B cell (primary cell): Measurements from ENCODE around the gene EIF5. TPM values are rescaled to one million over a fixed set of nuclear protein-coding genes. Genes with fewer than 3 reads are reported as not detected.

Experiments used
- ATAC-seq: fragments of 200-7000 bp; cut with Tn5 transposase; one replicate; pipeline ENCODE4 v1.10.0; 2021; ENCODE audit warnings: low read depth, mild to moderate bottlenecking, moderate number of reproducible peaks, moderate library complexity
- CTCF ChIA-PET: fragments of 350-600 bp; sonication (Branson Sonifier 250); formaldehyde crosslinking; loops from one replicate; lab custom pipeline; 2021; ENCODE audit warnings: antibody characterized with exemption, inconsistent platforms; lab: Charles Lee
- POLR2A ChIA-PET: fragments of 350-600 bp; sonication (Branson Sonifier 250); formaldehyde crosslinking; loops from one replicate; lab custom pipeline; 2021; ENCODE audit warnings: antibody characterized with exemption; lab: Charles Lee
- DNase-seq: peaks from one replicate; pipeline ENCODE4 v3.0.0; 2013
- H2AFZ ChIP-seq: 2 replicates; pipeline ENCODE4 v1.6.1; 2012; ENCODE audit warnings: mild to moderate bottlenecking, low read depth, low read length; ENCODE audit not compliant: insufficient read depth, poor library complexity, severe bottlenecking
- H3K27ac ChIP-seq, 2 donors: 1 replicate in 1 of 2; 2 replicates in 1 of 2; pipeline ENCODE4 v1.5.1; 2012 to 2013; ENCODE audit warnings: low read length in 2 of 2, mild to moderate bottlenecking in 2 of 2, moderate library complexity in 1 of 2
- H3K27me3 ChIP-seq, 4 experiments: fragments of 200-600 bp in 1 of 4; sonication (generic) in 1 of 4; replicated peaks in 1 of 4; 1 replicate in 2 of 4; 2 replicates in 2 of 4; pipeline versions ENCODE4 v1.6.1 to v1.7.0; 2013 to 2016; ENCODE audit warnings: low read length in 3 of 4, mild to moderate bottlenecking in 2 of 4, mixed read lengths in 1 of 4, moderate library complexity in 1 of 4; ENCODE audit not compliant: insufficient read depth in 4 of 4, control insufficient read depth in 3 of 4; ENCODE audit errors: control extremely low read depth in 1 of 4
- H3K36me3 ChIP-seq, 2 experiments: replicated peaks in 1 of 2; 1 replicate in 1 of 2; 2 replicates in 1 of 2; pipeline versions ENCODE4 v1.6.1 to v1.7.1; 2013; ENCODE audit warnings: low read length in 1 of 2; ENCODE audit not compliant: insufficient read depth in 2 of 2, control insufficient read depth in 1 of 2; ENCODE audit errors: control extremely low read depth in 1 of 2, extremely low read depth in 1 of 2
- H3K4me1 ChIP-seq, 2 donors: fragments of 200-600 bp in 1 of 2; sonication (generic) in 1 of 2; 1 replicate in 1 of 2; 2 replicates in 1 of 2; pipeline versions ENCODE4 v1.5.1 to v1.6.1; 2013 to 2017; ENCODE audit warnings: low read length in 2 of 2; ENCODE audit not compliant: control insufficient read depth in 2 of 2, insufficient read depth in 2 of 2
- H3K4me2 ChIP-seq: replicated peaks from 2 replicates; pipeline ENCODE3; 2012; ENCODE audit warnings: mild to moderate bottlenecking, low read depth, low read length; ENCODE audit not compliant: poor library complexity, severe bottlenecking
- H3K4me3 ChIP-seq, 5 experiments: fragments of 200-600 bp in 1 of 5; sonication (generic) in 1 of 5; 1 replicate in 3 of 5; 2 replicates in 2 of 5; pipeline versions ENCODE4 v1.5.1 to v1.7.0; 2011 to 2016; ENCODE audit warnings: low read length in 4 of 5, mild to moderate bottlenecking in 4 of 5, low read depth in 2 of 5, control low read depth in 1 of 5, moderate library complexity in 1 of 5; ENCODE audit not compliant: insufficient read depth in 1 of 5; ENCODE audit errors: control extremely low read depth in 1 of 5, extremely low read depth in 1 of 5
- H3K79me2 ChIP-seq: fragments of 200-600 bp; sonication (generic); one replicate; pipeline ENCODE4 v1.6.0; 2016; ENCODE audit warnings: low read length; ENCODE audit not compliant: control insufficient read depth, insufficient read depth
- H3K9ac ChIP-seq: fragments of 200-600 bp; sonication (generic); 2 replicates; pipeline ENCODE4 v1.6.1; 2017; ENCODE audit warnings: mild to moderate bottlenecking, low read length, moderate library complexity
- H3K9me3 ChIP-seq, 3 donors: one replicate each; pipeline versions ENCODE4 v1.6.1 to v1.7.1; 2013; ENCODE audit warnings: low read length in 2 of 3; ENCODE audit not compliant: control insufficient read depth in 2 of 3, insufficient read depth in 1 of 3; ENCODE audit errors: control extremely low read depth in 1 of 3
- H4K20me1 ChIP-seq: 2 replicates; pipeline ENCODE4 v1.6.0; 2012; ENCODE audit warnings: mild to moderate bottlenecking, low read length; ENCODE audit not compliant: insufficient read depth, control insufficient read depth, poor library complexity, severe bottlenecking
- H3K27ac Mint-ChIP-seq: one replicate; pipeline ENCODE4 v1.8.0; 2021; ENCODE audit warnings: mixed read lengths
- H3K27me3 Mint-ChIP-seq: one replicate; pipeline ENCODE4 v1.8.0; 2021; ENCODE audit warnings: mixed read lengths
- H3K4me1 Mint-ChIP-seq: one replicate; pipeline ENCODE4 v1.8.0; 2021; ENCODE audit warnings: mixed read lengths
- H3K4me3 Mint-ChIP-seq: one replicate; pipeline ENCODE4 v1.8.0; 2021; ENCODE audit warnings: mixed read lengths
- H3K9me3 Mint-ChIP-seq: one replicate; pipeline ENCODE4 v1.8.0; 2022; ENCODE audit warnings: mixed read lengths; ENCODE audit not compliant: insufficient read depth
- CTCF ChIP-seq: fragments of 200-600 bp; IDR thresholded peaks from one replicate; pipeline ENCODE4 v1.8.0; 2022; ENCODE audit warnings: antibody characterized with exemption, mild to moderate bottlenecking
- EZH2 ChIP-seq: IDR thresholded peaks from 2 replicates; pipeline ENCODE4 v1.6.1; 2012; ENCODE audit warnings: borderline replicate concordance, low read depth, mild to moderate bottlenecking, moderate library complexity, low read length; ENCODE audit not compliant: insufficient read depth, poor library complexity, severe bottlenecking
- WGBS: methylation state at CpG from one replicate; pipeline ENCODE4 v1.1.5; 2013; ENCODE audit warnings: missing lambda C conversion rate; ENCODE audit not compliant: insufficient coverage; 5-methylcytosine and 5-hydroxymethylcytosine counted together
- intact Hi-C: fragments of 100-400 bp; cut with micrococcal nuclease; formaldehyde crosslinking; loops from one replicate; pipeline ENCODE4 v1.10.0; 2022
- polyA plus RNA-seq: library from polyadenylated mRNA; depleted of rRNA; stranded (reverse); fragments of >200 nt; gene quantifications from 2 replicates; pipeline ENCODE4 v1.2.3, GENCODE V29; 2012
- total RNA-seq, 2 donors: library from RNA; stranded (reverse); fragments of 120-200 nt in 1 of 2; gene quantifications; 1 replicate in 1 of 2; 2 replicates in 1 of 2; pipeline versions ENCODE4 v1.2.3 to v1.2.4, GENCODE V29; 2013 to 2022

EIF5 gene
- total and polyA plus RNA-seq, 2 donors (not counting 1 experiment from before 2014, with no cell fraction given) = 206 to 314 TPM

GRCh38 chr14:103290494-103290893 is 43.5 kb upstream of the EIF5 start:
- intact Hi-C loops = no loop called here
- POLR2A ChIA-PET = no interaction called here
- TF ChIP-seq EZH2 (no peak), CTCF (no peak)
- no peak overlapping the region for H3K27ac Mint-ChIP-seq
- H3K4me3 Mint-ChIP-seq = no peak overlapping the region
- CTCF ChIA-PET = interaction anchor here (0.5 to 5.9 kb wide), 4 partner anchors 8 to 596 kb away, joined by 3 to 70 read pairs (median 10); no protein-coding TSS in a partner anchor
- Histone ChIP-seq H3K27me3 (peaks cover 0 to 29% (median 3%) of the 10 kb centered on the region in 4 experiments), H3K27ac (no peak overlapping the region), H3K4me2 (no peak overlapping the region), H3K79me2 (no peaks in the 10 kb centered on the region), H3K36me3 (no peaks in the 10 kb centered on the region), H4K20me1 (no peaks in the 10 kb centered on the region), H3K9ac (no peak overlapping the region), H3K9me3 (peaks cover 0 to 4% (median 0%) of the 10 kb centered on the region in 3 donors), H2AFZ (no peak overlapping the region), H3K4me3 (no peak overlapping the region), H3K4me1 (peaks cover 0 to 5% of the 10 kb centered on the region in 2 donors)
- WGBS = 81% methylated on average over 5 of the region's 5 CpGs
- DNase-seq = no peak
- H3K4me1 Mint-ChIP-seq = peaks cover 1% of the 10 kb centered on the region
- no peaks in the 10 kb centered on the region for H3K9me3 Mint-ChIP-seq
- no peak for ATAC-seq
- H3K27me3 Mint-ChIP-seq = peaks cover 36% of the 10 kb centered on the region

- no peak overlapping the region for H3K27ac ChIP-seq
- Mint-ChIP-seq H3K9me3 (no peaks in the 10 kb centered on the region), H3K4me1 (peaks cover 1% of the 10 kb centered on the region), H3K27me3 (peaks cover 33% of the 10 kb centered on the region), H3K4me3 (no peak overlapping the region), H3K27ac (no peak overlapping the region)
- peaks cover 0 to 5% of the 10 kb centered on the region in 2 donors for H3K4me1 ChIP-seq
- no peaks in the 10 kb centered on the region for H4K20me1 ChIP-seq
- no peaks in the 10 kb centered on the region for H3K36me3 ChIP-seq
- TF ChIP-seq CTCF = no peak
- no peak for TF ChIP-seq EZH2
- no peak overlapping the region for H3K9ac ChIP-seq
- POLR2A ChIA-PET = no interaction called here
- ATAC-seq (no peak), DNase-seq (no peak)
- H3K27me3 ChIP-seq = peaks cover 0 to 29% (median 3%) of the 10 kb centered on the region in 4 experiments
- H3K4me3 ChIP-seq = no peak overlapping the region
- no peak overlapping the region for H2AFZ ChIP-seq
- no peak overlapping the region for H3K4me2 ChIP-seq
- H3K9me3 ChIP-seq = peaks cover 0 to 4% (median 0%) of the 10 kb centered on the region in 3 donors
- CTCF ChIA-PET = interaction anchor here (0.5 to 5.9 kb wide), 5 partner anchors 9 to 597 kb away, joined by 3 to 70 read pairs (median 12); no protein-coding TSS in a partner anchor
- WGBS = 88% methylated on average over 3 of the region's 3 CpGs
- H3K79me2 ChIP-seq = no peaks in the 10 kb centered on the region
- intact Hi-C loops = no loop called here
Observed at GRCh38 chr14:103290961-103291360, 43.1 kb upstream of the EIF5 start.
